Trophoblast cell (in vitro differentiated cells and primary cell): ENCODE measurements around the gene ABT1.

Experiments used
- DNase-seq, 2 donors: peaks; one replicate each; pipeline ENCODE4 v3.0.0-alpha.2; 2016
- H2AFZ ChIP-seq: 2 replicates; pipeline ENCODE4 v1.6.1; 2013; ENCODE audit warnings: low read length, moderate library complexity, mild to moderate bottlenecking; ENCODE audit not compliant: insufficient read depth, poor library complexity
- H2AK5ac ChIP-seq: 2 replicates; pipeline ENCODE4 v1.6.1; 2013; ENCODE audit warnings: mild to moderate bottlenecking, low read length
- H2BK120ac ChIP-seq: 2 replicates; pipeline ENCODE4 v1.6.1; 2013; ENCODE audit warnings: low read length, mild to moderate bottlenecking, moderate library complexity; ENCODE audit not compliant: insufficient read depth, poor library complexity
- H2BK12ac ChIP-seq: 2 replicates; pipeline ENCODE4 v1.6.1; 2013; ENCODE audit warnings: mild to moderate bottlenecking, low read length, moderate library complexity
- H2BK5ac ChIP-seq: 2 replicates; pipeline ENCODE4 v1.6.1; 2013; ENCODE audit warnings: low read length, low read depth, moderate library complexity, mild to moderate bottlenecking; ENCODE audit not compliant: poor library complexity
- H3K14ac ChIP-seq: 2 replicates; pipeline ENCODE4 v1.6.1; 2013; ENCODE audit warnings: mild to moderate bottlenecking, low read length
- H3K18ac ChIP-seq: 2 replicates; pipeline ENCODE4 v1.6.1; 2013; ENCODE audit warnings: mild to moderate bottlenecking, low read length
- H3K23ac ChIP-seq: 2 replicates; pipeline ENCODE4 v1.6.1; 2013; ENCODE audit warnings: low read length
- H3K27ac ChIP-seq: 2 replicates; pipeline ENCODE4 v1.5.1; 2013; ENCODE audit warnings: low read depth, mild to moderate bottlenecking, inconsistent platforms, low read length, moderate library complexity
- H3K27me3 ChIP-seq: 2 replicates; pipeline ENCODE4 v1.6.1; 2013; ENCODE audit warnings: inconsistent platforms, mild to moderate bottlenecking, low read length, moderate library complexity; ENCODE audit not compliant: insufficient read depth
- H3K36me3 ChIP-seq, 2 experiments: 1 replicate in 1 of 2; 2 replicates in 1 of 2; pipeline ENCODE4 v1.6.1; 2013; ENCODE audit warnings: low read length in 2 of 2, mild to moderate bottlenecking in 2 of 2, moderate library complexity in 1 of 2; ENCODE audit not compliant: insufficient read depth in 2 of 2, control insufficient read depth in 1 of 2
- H3K4ac ChIP-seq: 2 replicates; pipeline ENCODE4 v1.6.1; 2013; ENCODE audit warnings: low read depth, mild to moderate bottlenecking, low read length, moderate library complexity
- H3K4me1 ChIP-seq, 2 experiments: 1 replicate in 1 of 2; 2 replicates in 1 of 2; pipeline ENCODE4 v1.6.1; 2013; ENCODE audit warnings: low read length in 2 of 2, mild to moderate bottlenecking in 2 of 2, moderate library complexity in 1 of 2; ENCODE audit not compliant: insufficient read depth in 2 of 2, control insufficient read depth in 1 of 2
- H3K4me2 ChIP-seq: 2 replicates; pipeline ENCODE4 v1.6.1; 2013; ENCODE audit warnings: inconsistent platforms, mild to moderate bottlenecking, low read length, moderate library complexity
- H3K4me3 ChIP-seq: 2 replicates; pipeline ENCODE4 v1.5.1; 2013; ENCODE audit warnings: mild to moderate bottlenecking, low read depth, low read length, inconsistent platforms
- H3K79me1 ChIP-seq: one replicate; pipeline ENCODE4 v1.6.1; 2013; ENCODE audit warnings: low read length
- H3K79me2 ChIP-seq: 2 replicates; pipeline ENCODE4 v1.6.1; 2013; ENCODE audit warnings: low read length, mild to moderate bottlenecking; ENCODE audit not compliant: control insufficient read depth, insufficient read depth, poor library complexity
- H3K9ac ChIP-seq: 2 replicates; pipeline ENCODE4 v1.6.1; 2013; ENCODE audit warnings: mild to moderate bottlenecking, low read length
- H3K9me3 ChIP-seq: 2 replicates; pipeline ENCODE4 v1.6.1; 2013; ENCODE audit warnings: low read depth, mild to moderate bottlenecking, control low read depth, inconsistent platforms, low read length; ENCODE audit not compliant: insufficient read depth
- H4K12ac ChIP-seq: 2 replicates; pipeline ENCODE4 v1.6.1; 2013; ENCODE audit warnings: low read depth, mild to moderate bottlenecking, low read length, moderate library complexity
- H4K8ac ChIP-seq: 2 replicates; pipeline ENCODE4 v1.6.1; 2013; ENCODE audit warnings: low read depth, mild to moderate bottlenecking, low read length, moderate library complexity
- H4K91ac ChIP-seq: one replicate; pipeline ENCODE4 v1.6.1; 2013; ENCODE audit warnings: low read depth, mild to moderate bottlenecking, low read length, moderate library complexity
- WGBS: extraction: QIAGEN DNeasy Blood & Tissue Kit; methylation state at CpG from one replicate; pipeline ENCODE4 v1.1.7; 2013; ENCODE audit warnings: missing lambda C conversion rate; ENCODE audit not compliant: insufficient read length, insufficient coverage; ENCODE audit errors: extremely low coverage; 5-methylcytosine and 5-hydroxymethylcytosine counted together

The ABT1 gene

GRCh38 chr6:26594131-26594498 is 2.6 kb upstream of the ABT1 start:
- Histone ChIP-seq H4K91ac (no peak overlapping the region), H2BK12ac (no peak overlapping the region), H3K27me3 (no peaks in the 10 kb centered on the region), H3K9ac (no peak overlapping the region), H3K23ac (no peak overlapping the region), H3K4me2 (peak overlapping the region; percentile 55), H4K12ac (no peak overlapping the region), H3K27ac (no peak overlapping the region), H3K4me1 (peaks cover 3 to 9% of the 10 kb centered on the region in 2 experiments), H4K8ac (no peak overlapping the region), H3K14ac (no peak overlapping the region), H2AK5ac (no peak overlapping the region), H3K4me3 (no peak overlapping the region), H3K79me2 (peaks cover 6% of the 10 kb centered on the region), H3K9me3 (no peaks in the 10 kb centered on the region), H3K4ac (no peak overlapping the region), H2BK120ac (no peak overlapping the region), H3K36me3 (peaks cover 9 to 11% of the 10 kb centered on the region in 2 experiments), H2BK5ac (no peak overlapping the region), H3K18ac (no peak overlapping the region), H3K79me1 (peaks cover 5% of the 10 kb centered on the region), H2AFZ (no peak overlapping the region)
- no CpG with 5 or more reads among the region's 6 CpGs for WGBS
- no peak for DNase-seq

DNA sequence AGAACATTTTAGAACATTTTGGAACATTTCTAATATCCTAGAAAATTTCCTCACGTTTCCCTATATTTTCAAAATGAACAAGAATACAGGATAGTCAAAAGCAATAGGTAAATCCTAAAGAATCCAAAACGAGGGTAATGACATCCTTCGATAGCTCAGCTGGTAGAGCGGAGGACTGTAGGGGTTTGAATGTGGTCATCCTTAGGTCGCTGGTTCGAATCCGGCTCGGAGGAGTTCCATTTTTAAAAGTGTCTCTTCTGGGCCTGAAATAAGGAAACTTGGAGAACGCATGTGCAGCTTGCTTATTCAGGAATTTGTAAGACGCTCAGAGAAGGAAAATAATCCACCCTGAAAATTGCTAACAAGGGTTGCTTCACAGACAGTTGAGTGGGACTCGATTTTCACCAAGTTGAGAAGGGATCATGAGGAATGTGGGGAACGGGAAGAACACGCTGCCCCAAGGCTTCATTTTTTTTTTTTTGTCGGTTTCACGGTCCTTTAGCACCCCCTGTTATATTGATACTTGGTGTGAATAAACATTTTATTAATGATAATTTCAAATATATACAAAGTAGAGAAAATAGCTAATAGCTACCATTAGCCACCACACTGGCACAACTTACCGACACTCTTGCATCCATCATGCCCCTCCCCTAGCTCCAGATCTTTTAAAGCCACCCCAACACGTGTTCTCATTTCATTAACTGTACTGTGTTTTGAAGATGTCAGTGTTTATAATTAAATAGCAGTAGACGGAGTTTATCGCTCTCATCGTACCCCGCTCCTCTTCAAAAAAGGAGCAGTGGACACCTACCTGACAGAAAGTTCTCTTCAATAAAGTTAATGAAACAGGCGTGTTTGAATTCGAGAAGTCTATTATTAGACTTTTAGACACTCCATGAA is 1.8 kb upstream of the ABT1 start:
- Histone ChIP-seq H3K27ac (peak overlapping the region; percentile 16), H3K36me3 (peaks cover 9 to 15% of the 10 kb centered on the region in 2 experiments), H4K91ac (no peak overlapping the region), H2AK5ac (no peak overlapping the region), H2BK12ac (no peak overlapping the region), H3K23ac (no peak overlapping the region), H3K4me1 (peaks cover 3 to 9% of the 10 kb centered on the region in 2 experiments), H3K18ac (no peak overlapping the region), H2BK120ac (no peak overlapping the region), H3K9me3 (no peaks in the 10 kb centered on the region), H3K79me1 (peaks cover 5% of the 10 kb centered on the region), H2BK5ac (no peak overlapping the region), H2AFZ (no peak overlapping the region), H4K12ac (no peak overlapping the region), H3K4me3 (no peak overlapping the region), H3K79me2 (peaks cover 6% of the 10 kb centered on the region), H3K14ac (no peak overlapping the region), H4K8ac (no peak overlapping the region), H3K9ac (no peak overlapping the region), H3K4ac (no peak overlapping the region), H3K27me3 (no peaks in the 10 kb centered on the region), H3K4me2 (peak overlapping the region; percentile 97)
- WGBS, result no CpG with 5 or more reads among the region's 23 CpGs
- DNase-seq, result peak in 1 of 2 donors; percentile 33

DNA sequence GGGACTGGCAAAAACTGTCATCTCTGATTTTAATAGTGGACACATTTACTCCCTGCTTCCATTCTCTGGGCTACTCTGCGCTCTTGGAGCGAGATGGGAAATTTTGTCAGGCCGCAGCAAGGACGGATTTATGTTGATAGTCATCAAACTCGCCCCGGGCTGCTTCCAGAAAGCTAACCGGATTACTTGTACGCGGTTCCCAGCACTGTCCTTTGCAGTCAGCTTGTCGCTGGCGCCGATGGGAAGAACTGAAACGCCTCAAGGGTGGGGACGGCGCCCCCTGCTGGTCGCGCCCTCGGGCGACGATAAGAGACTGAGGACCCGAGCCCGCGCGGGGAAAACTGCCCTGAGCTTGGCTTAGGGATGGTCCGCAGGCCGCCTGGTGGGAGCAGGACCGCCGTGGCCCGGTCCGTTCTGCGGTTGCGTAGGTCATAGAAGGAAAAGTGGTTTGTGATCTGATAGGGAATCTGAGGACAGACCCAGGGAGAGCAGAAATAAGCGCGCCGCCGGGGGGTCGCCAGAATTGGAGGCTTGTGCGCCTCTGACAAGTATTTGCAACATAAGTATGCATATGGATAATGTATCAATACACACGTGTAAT is 984 bp upstream of the ABT1 start:
- H3K18ac ChIP-seq, result no peak overlapping the region
- no peak overlapping the region for H3K14ac ChIP-seq
- peak overlapping the region; percentile 69 for H3K4me3 ChIP-seq
- H3K9ac ChIP-seq, result no peak overlapping the region
- WGBS, result no CpG with 5 or more reads among the region's 39 CpGs
- no peak overlapping the region for H3K4ac ChIP-seq
- no peak overlapping the region for H2BK120ac ChIP-seq
- H3K23ac ChIP-seq, result no peak overlapping the region
- H2BK5ac ChIP-seq, result no peak overlapping the region
- peak overlapping the region; percentile 27 for H4K12ac ChIP-seq
- H3K79me2 ChIP-seq, result peaks cover 6% of the 10 kb centered on the region
- no peaks in the 10 kb centered on the region for H3K9me3 ChIP-seq
- no peak overlapping the region for H2BK12ac ChIP-seq
- H2AK5ac ChIP-seq, result no peak overlapping the region
- peak overlapping the region; percentile 69 for H4K8ac ChIP-seq
- peaks cover 3 to 9% of the 10 kb centered on the region in 2 experiments for H3K4me1 ChIP-seq
- H3K27me3 ChIP-seq, result no peaks in the 10 kb centered on the region
- peak; percentile 96 to 99 for DNase-seq
- no peak overlapping the region for H4K91ac ChIP-seq
- H3K27ac ChIP-seq, result peak overlapping the region; percentile 16
- H3K4me2 ChIP-seq, result peak overlapping the region; percentile 97
- peaks cover 9 to 15% of the 10 kb centered on the region in 2 experiments for H3K36me3 ChIP-seq
- H3K79me1 ChIP-seq, result peaks cover 5% of the 10 kb centered on the region
- peak overlapping the region; percentile 71 for H2AFZ ChIP-seq

- Histone ChIP-seq H3K14ac (no peak overlapping the region), H2BK5ac (no peak overlapping the region), H3K9me3 (no peaks in the 10 kb centered on the region), H4K8ac (peak overlapping the region; percentile 100), H3K27me3 (no peaks in the 10 kb centered on the region), H3K79me2 (peaks cover 6% of the 10 kb centered on the region), H3K4me2 (peak overlapping the region; percentile 82), H4K12ac (no peak overlapping the region), H3K4me1 (peaks cover 3 to 9% of the 10 kb centered on the region in 2 experiments), H2BK12ac (no peak overlapping the region), H3K4me3 (peak overlapping the region; percentile 99), H3K9ac (peak overlapping the region; percentile 97), H3K79me1 (peaks cover 5% of the 10 kb centered on the region), H2AK5ac (peak overlapping the region; percentile 84), H3K4ac (peak overlapping the region; percentile 99), H2AFZ (no peak overlapping the region), H3K23ac (no peak overlapping the region), H3K36me3 (peaks cover 9 to 15% of the 10 kb centered on the region in 2 experiments), H2BK120ac (no peak overlapping the region), H4K91ac (peak overlapping the region; percentile 75), H3K18ac (no peak overlapping the region), H3K27ac (no peak overlapping the region)
- WGBS, result no CpG with 5 or more reads among the region's 10 CpGs
- DNase-seq, result peak in 1 of 2 donors; percentile 5
These were observed 625 bp downstream of the ABT1 start for GRCh38 chr6:26597389-26597766.
